RWPE2 (cell line): ENCODE results near the gene CERK.

Experiments
- ATAC-seq: fragments of 200-7000 bp; cut with Tn5 transposase; 3 replicates; pipeline ENCODE4 v1.9.1; 2021; ENCODE audit warnings: low read depth
- DNase-seq: peaks from one replicate; pipeline ENCODE4 v3.0.0-alpha.2; 2020; ENCODE audit warnings: low spot score
- H3K27ac ChIP-seq: fragments of 450-650 bp; 2 replicates; pipeline ENCODE4 v1.5.1; 2017; ENCODE audit warnings: mild to moderate bottlenecking; ENCODE audit not compliant: poor library complexity, severe bottlenecking
- H3K27me3 ChIP-seq: fragments of 250-450 bp; sonication (Bioruptor Pico); 2 replicates; pipeline ENCODE4 v1.5.1; 2021; ENCODE audit warnings: mild to moderate bottlenecking, moderate library complexity; ENCODE audit not compliant: insufficient read depth, poor library complexity, severe bottlenecking
- H3K36me3 ChIP-seq: fragments of 250-450 bp; sonication (Bioruptor Pico); 2 replicates; pipeline ENCODE4 v1.5.1; 2020; ENCODE audit warnings: low read depth, mild to moderate bottlenecking, moderate library complexity
- H3K4me1 ChIP-seq: fragments of 250-450 bp; sonication (Bioruptor Pico); 2 replicates; pipeline ENCODE4 v1.5.1; 2021; ENCODE audit warnings: mild to moderate bottlenecking, moderate library complexity; ENCODE audit not compliant: insufficient read depth, poor library complexity, severe bottlenecking
- H3K4me3 ChIP-seq: fragments of 250-450 bp; sonication (Bioruptor Pico); 2 replicates; pipeline ENCODE4 v1.5.1; 2021; ENCODE audit warnings: mild to moderate bottlenecking, moderate library complexity; ENCODE audit not compliant: severe bottlenecking
- H3K9me3 ChIP-seq: fragments of 250-450 bp; sonication (Bioruptor Pico); 2 replicates; pipeline ENCODE4 v1.5.1; 2021; ENCODE audit warnings: mild to moderate bottlenecking, moderate library complexity; ENCODE audit not compliant: severe bottlenecking
- TF ChIP-seq, protein P1 (sequence below): fragments of 450-650 bp; IDR thresholded peaks from one replicate; pipeline ENCODE4 v1.5.1; 2017; ENCODE audit warnings: mild to moderate bottlenecking, moderate library complexity; ENCODE audit not compliant: poor library complexity, severe bottlenecking

Gene CERK

DNA sequence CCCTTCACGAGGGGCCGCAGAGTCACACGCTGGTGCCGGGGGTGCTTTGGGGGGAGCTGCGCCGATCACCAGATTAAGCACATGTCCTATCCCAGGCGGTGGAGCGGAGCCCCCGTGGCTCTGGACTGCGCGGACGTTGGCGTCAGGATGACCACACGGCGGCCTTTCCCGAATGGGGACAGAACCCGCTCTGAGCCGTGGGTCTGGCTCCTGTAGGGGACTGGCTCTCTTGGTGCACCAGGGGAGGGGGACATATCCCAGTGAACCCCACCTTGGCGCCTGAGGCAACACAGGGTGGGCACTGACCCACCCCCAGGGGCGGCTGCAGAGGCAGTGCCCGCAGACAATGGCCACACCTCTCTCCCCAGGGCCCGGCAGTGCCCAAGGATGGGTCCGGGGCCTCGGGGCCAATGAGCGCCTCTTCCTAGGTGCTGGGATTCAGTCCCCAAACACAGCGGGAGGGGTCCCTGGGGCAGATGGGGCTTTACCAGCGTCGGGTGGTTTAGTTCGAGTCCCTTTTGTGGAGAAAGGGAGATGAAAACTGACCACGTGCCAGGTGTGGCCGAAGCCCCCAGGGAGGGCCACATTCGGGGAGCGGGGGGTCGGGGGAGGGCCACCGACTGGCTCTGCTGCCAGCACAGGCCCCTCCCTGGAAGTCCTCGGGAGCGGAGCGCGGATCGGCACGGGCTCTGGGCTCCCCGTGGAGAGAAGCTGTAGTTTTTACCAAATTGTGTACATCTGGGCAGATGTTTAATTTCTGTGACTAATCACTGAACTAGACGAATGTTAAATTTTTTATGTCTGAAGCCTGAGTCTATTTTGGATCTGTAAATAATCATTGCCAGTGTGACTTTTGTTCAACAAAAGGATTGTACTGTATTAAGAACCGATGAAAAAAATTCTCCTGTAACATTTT is 59.0 kb downstream of the CERK start:
- TF ChIP-seq, protein P1, sequence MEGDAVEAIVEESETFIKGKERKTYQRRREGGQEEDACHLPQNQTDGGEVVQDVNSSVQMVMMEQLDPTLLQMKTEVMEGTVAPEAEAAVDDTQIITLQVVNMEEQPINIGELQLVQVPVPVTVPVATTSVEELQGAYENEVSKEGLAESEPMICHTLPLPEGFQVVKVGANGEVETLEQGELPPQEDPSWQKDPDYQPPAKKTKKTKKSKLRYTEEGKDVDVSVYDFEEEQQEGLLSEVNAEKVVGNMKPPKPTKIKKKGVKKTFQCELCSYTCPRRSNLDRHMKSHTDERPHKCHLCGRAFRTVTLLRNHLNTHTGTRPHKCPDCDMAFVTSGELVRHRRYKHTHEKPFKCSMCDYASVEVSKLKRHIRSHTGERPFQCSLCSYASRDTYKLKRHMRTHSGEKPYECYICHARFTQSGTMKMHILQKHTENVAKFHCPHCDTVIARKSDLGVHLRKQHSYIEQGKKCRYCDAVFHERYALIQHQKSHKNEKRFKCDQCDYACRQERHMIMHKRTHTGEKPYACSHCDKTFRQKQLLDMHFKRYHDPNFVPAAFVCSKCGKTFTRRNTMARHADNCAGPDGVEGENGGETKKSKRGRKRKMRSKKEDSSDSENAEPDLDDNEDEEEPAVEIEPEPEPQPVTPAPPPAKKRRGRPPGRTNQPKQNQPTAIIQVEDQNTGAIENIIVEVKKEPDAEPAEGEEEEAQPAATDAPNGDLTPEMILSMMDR: no peak
- ATAC-seq: no peak
- H3K9me3 ChIP-seq: no peaks in the 10 kb centered on the region
- no peaks in the 10 kb centered on the region for H3K27me3 ChIP-seq
- no peak overlapping the region for H3K4me3 ChIP-seq
- no peaks in the 10 kb centered on the region for H3K36me3 ChIP-seq
- no peak for DNase-seq
- H3K4me1 ChIP-seq: no peaks in the 10 kb centered on the region
- no peak overlapping the region for H3K27ac ChIP-seq

GRCh38 chr22:46678003-46678657 is 59.9 kb downstream of the CERK start:
- Histone ChIP-seq H3K27ac (no peak overlapping the region), H3K36me3 (no peaks in the 10 kb centered on the region)

DNA sequence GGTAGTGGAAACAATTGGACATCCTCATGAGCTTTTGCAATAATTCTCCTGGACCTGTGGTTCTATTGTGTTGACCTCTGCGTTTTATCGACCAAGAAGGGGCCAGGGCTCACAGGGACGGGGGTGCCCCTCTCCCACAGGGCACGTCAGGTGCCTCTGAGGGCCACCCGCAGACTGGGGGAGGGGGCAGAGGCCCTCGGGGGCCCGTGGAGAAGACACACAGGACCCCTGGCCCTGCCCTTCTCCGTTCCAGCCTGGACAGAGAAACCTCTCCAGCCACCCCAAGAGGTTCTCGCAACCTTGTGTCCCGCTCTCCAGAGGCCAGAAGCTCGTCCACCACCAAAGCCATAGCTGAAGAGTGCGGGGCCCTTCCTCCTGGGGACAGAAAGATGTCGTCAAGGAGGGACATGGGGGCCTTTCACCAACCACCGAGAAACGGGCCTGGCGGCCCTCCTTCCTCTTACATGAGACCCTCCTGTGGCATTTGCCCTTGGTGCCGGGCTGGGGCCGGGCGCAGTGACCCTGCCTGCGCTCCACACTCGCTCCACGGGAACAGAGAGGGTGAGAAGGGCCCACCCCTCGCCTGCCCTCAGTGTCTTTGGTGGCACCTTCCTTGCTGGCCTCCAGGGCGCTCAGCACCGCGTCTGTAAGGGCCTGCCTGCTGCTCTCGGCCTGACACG is 60.6 kb downstream of the CERK start:
- no peaks in the 10 kb centered on the region for H3K27me3 ChIP-seq
- no peaks in the 10 kb centered on the region for H3K9me3 ChIP-seq
- ATAC-seq (no peak), DNase-seq (no peak)
- H3K4me3 ChIP-seq: no peak overlapping the region
- no peaks in the 10 kb centered on the region for H3K36me3 ChIP-seq
- TF ChIP-seq, protein P1: no peak
- no peak overlapping the region for H3K27ac ChIP-seq
- no peaks in the 10 kb centered on the region for H3K4me1 ChIP-seq

More at GRCh38 chr22:46678003-46678657, 59.9 kb downstream of the CERK start:
- Histone ChIP-seq H3K27me3 (no peaks in the 10 kb centered on the region), H3K9me3 (no peaks in the 10 kb centered on the region), H3K4me3 (no peak overlapping the region), H3K4me1 (no peaks in the 10 kb centered on the region)
- no peak for DNase-seq
- ATAC-seq: no peak
- TF ChIP-seq, protein P1: no peak

DNA sequence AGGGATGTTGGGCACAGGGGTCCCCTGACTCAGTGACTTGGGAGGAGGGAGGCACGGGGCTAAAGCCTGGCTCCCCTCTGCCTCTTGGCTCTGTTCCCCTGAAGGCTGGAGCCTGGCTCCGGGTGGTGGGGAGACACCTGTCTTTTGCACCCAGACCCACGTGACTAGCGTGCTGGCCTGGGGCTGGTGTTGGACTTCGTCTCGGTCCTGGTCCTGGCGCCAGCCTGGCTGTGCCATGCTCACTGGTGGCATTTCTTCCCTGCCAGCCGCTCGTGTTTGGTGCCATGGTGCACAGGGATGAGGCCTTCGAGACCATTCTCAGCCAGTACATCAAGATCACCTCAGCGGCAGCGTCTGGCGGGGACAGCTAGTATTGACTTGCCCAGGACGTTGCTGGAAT is 61.2 kb downstream of the CERK start:
- Histone ChIP-seq H3K4me1 (no peaks in the 10 kb centered on the region), H3K9me3 (no peaks in the 10 kb centered on the region), H3K27ac (no peak overlapping the region), H3K27me3 (no peaks in the 10 kb centered on the region), H3K4me3 (no peak overlapping the region), H3K36me3 (no peaks in the 10 kb centered on the region)
- ATAC-seq (no peak), DNase-seq (no peak)
- TF ChIP-seq, protein P1: no peak
